NCI-H82 treated with DMSO at 0.1 percent for 48 hours (cell line): ENCODE data around the gene HHAT.
"Not testable (repeated sequence)": the region's sequence is repeated elsewhere in the genome, so short reads cannot be mapped to it uniquely, and the experiment has no call there.

ENCODE experiments used
- DNase-seq: peaks from one replicate; lab custom pipeline; 2025; ENCODE audit not compliant: unreplicated experiment; lab: John Stamatoyannopoulos, UW

HHAT gene

DNA sequence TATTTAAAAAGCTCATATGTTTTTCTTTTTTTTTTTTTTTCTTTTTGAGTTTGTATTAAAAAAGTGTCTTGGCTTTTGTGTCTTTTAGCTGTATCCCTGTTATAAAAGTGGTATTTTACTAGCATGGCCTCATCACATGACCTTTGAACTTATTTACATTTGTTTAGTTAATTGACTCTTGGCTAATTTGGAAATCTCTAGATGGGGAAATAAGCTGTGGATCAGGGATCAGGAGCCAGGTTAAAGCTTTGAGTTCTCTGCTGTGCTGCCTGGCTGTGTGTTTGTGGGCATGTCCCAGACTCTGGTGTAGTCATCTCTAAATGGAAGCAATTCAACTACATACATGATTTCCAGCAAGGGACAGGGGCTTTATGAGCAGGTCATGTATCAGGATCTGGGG, 56.5 kb downstream of the HHAT start:
- no peak for DNase-seq

DNA sequence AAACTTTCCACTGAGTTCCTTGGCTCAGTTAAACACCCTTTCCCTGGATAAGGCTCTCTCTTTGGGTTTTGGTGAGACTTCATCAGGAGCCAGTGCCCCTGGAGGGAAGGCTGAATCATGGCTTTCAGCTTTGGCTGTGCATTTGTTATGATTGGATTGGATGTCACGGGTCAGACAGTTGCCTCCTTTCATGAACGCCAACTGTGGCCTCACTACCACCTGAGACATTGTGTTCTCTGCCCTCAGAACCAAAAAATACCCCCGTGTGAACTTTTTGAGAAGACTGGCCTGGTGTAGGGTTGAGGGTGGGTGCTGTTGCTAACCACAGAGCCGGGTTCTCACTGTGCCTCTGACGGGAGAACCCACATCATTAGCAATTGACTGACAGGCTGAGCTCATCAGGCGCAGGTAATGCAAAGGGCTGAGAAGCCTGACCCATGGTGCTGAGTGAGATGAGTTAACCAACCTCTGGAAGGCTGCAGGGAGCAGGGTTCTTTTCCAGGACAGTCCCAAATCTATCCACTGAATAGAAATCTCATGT, 65.6 kb downstream of the HHAT start:
- no peak for DNase-seq

DNA sequence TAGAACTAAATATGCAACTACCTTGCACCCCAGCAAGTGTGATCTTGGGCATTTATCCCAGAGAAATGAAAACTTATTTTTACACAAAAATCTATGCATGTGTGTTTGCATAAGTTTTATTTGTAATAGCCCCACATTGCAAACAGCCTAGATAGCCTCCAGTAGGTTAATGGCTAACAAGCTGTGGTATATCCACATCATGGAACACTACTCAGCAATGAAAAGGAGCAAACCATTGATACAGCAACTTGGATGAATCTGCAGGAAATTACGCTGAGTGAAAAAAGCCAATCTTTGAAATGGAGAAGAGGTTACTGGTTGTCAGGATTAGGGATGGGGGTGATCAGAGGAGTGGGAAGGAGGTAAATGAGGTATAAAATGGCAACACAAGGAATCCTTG, 67.8 kb downstream of the HHAT start:
- no peak for DNase-seq

DNA sequence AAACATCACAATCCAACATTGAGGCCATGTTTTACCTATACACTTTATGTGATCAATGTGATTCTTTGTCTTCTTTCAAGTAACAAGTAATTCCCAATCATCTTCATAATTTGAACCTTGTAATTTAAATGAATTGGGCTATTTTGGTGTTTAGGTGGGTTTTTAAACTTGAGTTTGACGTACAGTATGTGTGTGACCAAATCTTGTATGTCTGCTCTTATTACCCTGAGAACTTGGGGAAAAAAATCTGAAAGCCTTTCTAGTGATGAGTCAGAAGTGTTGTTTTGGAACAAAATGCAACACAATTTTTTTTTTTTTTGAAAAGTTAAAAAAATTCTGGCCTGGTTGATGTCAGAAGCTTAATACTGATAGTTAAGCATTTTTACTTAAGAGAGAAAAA, 68.5 kb downstream of the HHAT start:
- no peak for DNase-seq

DNA sequence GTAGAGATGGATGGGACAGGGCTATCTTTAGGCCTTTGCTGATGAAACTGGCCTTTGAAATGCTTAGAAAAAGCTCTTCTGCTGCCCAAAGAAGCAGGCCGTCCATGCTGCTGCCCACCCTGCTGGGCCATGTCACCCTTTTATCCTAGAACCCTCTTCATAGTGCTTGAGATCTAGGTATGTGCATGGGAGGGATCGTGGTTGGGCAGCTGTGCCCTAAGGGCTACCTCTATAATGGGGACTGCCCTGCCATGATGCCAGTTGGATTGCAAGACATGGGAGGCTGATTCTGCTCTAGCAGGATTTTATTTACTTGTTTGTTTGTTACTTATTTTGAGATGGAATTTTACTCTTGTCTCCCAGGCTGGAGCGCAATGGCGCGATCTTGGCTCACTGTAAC, 69.0 kb downstream of the HHAT start:
- no peak for DNase-seq

DNA sequence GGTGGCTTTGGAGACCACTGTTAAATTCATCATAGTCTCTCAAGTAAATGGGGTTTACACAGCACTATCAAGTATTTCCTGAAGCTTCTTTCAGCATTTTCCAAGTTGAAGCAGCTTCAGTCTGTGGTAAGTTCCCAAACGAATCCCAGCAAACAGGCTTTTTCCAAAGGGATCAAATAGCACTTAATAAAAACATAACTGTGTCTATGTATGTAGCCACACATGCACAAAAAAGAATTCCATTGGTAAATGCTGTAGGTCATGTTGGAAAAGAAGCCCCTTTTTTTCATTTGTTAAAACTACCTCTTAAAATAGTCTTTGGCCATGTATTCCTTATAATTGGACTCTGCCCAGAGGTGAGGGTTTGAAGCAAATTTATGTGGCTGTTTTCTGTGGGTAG, 69.8 kb downstream of the HHAT start:
- no peak for DNase-seq

DNA sequence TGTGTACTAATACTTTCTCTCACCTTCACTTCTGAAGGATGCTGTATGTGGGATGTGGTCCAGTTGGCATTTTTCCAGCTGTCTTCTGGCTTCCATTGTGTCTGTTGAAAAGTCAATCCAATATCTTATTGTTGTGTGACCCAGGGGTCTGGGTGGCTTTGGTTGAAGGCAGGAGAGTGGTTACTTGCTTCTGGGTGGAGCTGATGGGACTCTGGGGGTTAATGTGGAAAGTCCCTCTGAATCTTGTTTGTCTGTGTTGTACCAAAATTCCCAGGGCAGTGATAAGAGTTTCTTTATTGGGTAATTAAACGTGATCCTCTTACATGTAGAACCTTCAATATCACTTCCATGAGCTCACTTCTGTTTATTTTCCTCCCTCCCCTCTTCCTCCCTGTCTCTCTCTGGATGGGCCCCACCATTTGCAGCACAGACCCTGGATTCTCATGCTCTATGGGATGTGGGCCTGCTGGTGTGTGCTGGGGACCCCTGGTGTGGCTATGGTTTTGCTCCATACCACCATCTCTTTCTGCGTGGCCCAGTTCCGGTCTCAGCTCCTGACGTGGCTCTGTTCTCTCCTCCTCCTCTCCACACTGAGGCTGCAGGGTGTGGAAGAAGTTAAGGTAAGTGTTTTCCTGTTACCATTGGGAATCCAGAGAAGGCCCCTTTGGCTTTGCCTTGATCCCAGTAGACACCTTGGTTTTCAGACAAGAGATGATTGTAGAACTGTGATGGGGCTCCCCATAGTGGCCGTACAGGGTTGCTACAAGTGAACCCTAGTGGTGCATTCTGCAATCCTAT, 71.5 kb downstream of the HHAT start:
- peak; percentile 68 for DNase-seq

DNA sequence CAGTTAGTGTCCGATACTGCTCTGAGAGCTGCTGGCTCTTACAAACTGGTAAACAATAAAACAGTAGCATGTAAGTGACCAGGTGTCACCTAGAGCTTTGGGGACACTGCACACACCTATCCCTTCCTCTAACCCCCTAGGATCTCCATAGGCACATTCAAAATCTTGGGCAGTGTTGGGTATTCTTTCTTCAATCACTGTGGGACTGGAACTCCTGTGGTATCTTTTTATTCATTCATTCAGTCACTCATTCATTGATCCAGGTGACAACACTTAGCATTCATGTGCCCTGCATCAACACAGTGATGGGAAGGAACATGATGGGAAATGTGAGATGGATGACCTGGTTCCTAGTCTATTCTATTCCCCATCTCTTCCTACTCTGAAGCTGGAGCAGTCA, 73.9 kb downstream of the HHAT start:
- DNase-seq: no peak

DNA sequence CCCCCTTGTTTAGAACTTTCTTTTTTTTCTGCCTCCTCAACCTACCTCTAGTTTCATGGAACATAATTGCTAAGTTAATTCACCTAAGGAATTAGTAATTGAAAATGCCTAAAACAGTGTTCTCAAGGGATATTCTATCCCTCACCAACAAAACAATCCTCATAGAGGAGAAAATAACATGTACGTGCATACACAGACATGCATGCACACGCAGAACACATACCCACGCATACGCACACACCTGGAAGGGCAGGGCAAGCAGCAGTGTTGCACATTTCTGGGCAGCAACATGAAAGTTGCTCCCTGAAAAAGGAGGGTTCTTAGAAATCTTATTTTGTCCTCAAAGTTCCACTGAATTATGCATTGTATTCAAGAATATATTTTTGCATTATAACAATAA, 76.6 kb downstream of the HHAT start:
- DNase-seq: no peak

DNA sequence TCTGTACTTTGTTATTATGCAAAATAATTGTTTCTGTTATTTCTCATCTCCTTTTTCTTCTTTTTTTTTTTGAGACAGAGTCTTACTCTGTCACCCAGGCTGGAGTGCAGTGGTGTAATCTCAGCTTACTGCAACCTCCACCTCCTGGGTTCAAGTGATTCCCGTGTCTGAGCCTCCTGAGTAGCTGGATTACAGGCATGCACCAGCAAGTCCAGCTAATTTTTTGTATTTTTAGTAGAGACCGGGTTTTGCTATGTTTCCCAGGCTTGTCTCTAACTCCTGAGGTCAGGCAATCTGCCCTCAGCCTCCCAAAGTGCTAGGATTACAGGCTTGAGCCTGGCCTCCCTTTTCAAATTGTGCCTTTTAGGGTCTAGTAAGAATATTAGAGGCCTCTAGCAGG, 77.6 kb downstream of the HHAT start:
- DNase-seq: not testable (repeated sequence)

DNA sequence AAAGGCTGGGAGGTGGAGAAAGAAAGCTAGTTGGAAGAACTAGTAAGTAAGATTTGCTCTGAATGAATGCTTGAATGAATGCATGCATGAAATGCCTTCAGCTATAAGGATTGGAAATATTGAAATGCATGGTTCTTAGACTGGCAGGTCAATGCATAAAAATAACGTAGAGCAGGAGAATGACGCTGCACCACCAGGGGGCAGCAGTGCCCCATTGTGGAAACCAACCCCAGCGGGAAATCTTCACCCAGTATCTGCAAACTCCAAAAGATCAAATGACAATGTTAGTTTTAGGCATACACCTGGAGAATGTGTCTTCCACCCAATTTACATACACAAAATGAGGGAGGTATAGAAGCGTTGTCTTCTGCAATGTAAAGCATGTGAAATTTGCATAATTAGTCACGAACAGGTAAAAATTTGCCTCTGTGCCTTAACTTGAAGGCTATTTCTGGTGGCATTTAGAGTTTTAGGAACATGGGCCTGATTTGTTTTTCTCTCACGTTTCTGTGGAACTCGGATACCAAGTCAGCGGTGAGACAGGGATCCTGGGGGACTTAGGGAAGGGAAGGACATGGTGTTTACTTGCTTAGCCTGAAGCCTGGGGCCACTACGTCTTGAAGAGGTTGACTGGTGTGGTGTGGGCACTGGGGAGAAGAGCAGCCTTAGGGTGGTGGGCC, 78.6 kb downstream of the HHAT start:
- DNase-seq: peak; percentile 35

DNA sequence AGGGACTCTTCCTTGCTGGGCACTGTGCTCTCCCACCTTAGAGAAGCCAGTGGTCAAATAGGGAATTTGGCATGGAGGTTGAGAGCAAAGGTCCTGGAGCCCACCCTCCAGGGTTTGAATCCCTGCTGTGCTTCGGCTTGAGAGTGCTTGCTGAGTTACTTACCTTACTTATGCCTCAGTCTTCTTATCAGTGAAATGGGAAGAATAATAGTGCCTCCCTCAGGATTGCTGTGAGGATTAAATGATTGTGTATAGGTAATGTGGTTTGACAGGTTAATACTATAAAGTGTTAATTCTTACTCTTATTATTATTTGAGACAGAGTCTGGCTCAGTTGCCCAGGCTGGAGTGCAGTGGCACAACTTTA, 79.2 kb downstream of the HHAT start:
- no peak for DNase-seq

DNA sequence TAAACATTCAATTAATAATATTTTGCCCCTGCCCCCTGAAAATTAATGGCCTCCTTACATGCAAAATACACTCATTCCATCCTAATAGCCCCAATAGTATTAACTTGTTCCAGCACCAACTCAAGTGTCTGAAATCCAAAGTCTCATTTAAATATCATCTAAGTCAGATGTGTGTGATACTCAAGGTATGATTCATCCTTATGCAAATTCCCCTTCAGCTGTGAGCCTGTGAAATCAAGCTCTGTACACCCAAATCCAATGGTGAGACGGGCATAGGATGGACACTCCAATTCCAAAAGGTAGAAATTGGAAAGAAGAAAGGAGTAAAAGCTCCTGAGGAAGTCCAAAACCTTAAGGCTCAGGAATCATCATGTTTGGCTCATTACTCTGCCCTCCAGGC, 83.5 kb downstream of the HHAT start:
- DNase-seq: no peak

DNA sequence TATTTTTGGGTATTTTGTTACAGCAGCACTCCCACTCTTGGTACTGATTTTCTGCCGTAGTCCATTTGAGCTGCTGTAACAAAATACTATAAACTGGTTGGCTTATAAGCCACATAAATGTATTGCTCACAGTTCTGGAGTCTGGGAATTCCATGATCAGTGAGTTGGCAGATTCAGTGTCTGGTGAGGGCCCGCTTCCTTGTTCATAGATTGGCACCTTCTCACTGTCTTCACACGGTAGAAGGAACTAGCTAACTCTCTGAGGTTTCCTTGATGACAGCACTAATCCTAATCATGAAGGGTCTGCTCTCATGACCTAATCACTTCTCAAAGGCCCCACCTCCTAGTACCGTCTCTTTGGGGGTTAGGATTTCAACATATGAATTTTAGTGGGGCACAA, 85.2 kb downstream of the HHAT start:
- DNase-seq: no peak

DNA sequence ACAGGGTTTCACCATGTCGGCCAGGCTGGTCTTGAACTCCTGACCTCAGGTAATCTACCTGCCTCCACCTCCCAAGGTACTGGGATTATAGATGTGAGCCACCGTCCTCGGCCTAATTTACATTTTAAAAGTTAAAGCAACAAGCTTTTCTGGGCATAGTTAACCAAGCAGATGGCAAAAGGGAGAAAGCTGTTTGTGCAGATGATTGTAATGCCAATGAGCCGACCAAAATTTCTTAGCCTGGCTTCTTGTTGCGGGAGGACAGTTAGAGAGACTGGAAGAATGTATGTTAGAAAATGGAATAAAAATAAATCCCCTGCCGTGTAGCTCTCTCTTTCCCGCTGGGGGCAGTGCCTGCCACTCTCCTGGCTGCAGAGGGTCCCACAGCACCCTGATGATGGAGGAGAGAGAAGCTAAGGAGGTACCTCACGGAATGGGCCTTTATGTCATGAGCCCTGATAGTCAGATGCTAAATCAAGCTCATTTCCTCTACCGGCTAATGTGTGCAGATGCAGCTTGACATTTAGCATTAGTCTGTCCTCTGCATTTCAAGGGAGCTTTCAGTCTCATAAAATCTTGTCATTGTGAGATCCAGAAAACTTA, 87.2 kb downstream of the HHAT start:
- DNase-seq: no peak

DNA sequence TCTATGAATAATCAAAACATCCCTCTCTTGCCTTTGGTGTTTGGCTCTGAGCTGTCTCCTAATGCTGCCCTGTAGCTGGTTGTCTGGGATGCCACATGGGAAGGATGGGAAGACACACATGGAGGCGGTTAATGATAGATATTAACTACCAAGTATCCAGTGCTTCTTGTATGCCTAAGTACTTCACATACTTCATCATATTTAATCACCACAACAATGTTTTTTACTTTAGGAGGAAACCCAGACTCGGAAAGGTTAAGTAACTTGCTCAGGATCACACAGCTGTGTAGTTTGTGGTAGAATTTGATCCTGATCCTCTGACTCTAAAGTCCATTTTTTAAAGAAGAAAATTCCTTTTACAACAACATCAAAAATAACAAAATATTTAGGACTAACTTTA, 88.0 kb downstream of the HHAT start:
- DNase-seq: no peak

DNA sequence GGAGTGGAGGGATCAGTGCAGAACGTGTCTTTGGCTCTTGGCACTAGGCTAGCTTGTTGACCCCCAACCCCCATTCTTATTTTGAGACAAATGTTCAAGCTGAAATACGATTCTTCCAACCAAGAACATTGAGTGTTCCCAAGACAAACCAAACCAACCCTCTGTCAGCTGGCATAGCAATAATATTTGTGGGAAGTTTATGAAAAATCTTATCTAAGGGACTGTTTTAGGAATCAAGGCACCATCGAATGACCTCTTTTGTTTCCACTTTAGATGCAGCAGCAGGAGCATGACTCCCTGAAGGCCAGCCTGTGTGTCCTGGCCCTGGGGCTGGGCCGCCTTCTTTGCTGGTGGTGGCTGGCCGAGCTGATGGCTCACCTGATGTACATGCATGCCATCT, 89.2 kb downstream of the HHAT start:
- no peak for DNase-seq

DNA sequence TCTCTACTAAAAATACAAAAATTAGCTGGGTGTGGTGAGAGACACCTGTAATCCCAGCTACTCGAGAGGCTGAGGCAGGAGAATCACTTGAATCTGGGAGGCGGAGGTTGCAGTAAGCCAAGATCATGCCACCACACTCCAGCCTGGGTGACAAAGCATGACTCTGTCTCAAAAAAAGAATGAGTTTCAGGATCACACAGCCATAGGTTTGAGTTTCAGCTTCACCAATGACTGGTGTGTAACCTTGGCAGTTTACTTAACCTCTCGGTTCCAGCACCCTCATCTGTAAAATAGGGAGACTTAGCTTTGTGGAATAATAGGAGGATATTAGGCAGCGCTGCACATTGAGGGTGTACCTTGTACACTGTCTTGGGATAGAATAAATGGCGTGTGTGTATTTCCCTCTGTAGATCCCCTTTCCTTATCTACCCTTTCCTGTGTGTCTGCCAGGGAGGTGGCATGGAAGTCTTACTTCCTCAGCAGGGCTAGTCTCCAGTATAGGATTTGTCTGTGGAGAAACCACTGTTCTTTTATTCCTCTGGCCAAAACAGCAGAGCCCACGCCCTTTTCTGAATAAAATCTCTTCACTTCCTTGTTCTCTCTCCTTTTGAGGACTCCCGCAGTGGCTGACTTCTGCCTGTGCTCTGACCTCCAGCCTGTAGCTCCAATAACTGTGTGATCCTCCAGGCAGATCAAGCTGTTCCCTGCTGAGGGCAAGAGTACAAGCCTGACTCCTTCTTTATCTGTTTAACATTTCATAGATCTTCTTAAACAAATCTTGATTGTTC, 90.4 kb downstream of the HHAT start:
- DNase-seq: no peak

DNA sequence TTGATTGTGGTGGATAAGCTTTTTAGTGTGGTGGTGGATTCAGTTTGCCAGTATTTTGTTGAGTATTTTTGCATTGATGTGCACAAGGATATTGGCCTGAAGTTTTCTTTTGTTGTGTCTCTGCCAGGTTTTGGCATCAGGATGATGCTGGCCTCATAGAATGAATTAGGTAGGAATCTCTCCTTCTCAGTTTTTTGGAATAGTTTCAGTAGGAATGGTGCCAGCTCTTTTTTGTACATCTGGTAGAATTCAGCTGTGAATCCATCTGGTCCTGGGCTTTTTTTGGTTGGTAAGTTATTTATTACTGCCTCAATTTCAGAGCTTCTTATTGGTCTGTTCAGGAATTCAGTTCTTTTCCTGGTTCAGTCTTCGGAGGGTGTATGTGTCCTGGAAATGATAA, 98.0 kb downstream of the HHAT start:
- DNase-seq: not testable (repeated sequence)

DNA sequence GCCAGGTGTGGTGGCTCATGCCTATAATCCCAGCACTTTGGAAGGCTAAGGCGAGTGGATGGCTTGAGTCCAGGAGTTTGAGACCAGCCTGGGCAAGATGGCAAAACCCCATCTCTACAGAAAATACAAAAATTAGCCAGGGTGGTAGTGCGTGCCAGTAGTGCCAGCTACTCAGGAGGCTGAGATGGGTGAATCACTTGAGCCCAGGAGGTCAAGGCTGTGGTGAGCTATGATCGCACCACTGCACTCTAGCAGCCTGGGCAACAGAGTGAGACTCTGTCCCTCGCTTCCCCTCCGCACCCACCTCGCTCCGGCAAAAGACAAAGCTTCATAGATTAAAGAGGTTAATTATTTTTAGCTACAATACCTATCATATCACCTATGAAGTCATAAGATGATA, 100.0 kb downstream of the HHAT start:
- DNase-seq: no peak

DNA sequence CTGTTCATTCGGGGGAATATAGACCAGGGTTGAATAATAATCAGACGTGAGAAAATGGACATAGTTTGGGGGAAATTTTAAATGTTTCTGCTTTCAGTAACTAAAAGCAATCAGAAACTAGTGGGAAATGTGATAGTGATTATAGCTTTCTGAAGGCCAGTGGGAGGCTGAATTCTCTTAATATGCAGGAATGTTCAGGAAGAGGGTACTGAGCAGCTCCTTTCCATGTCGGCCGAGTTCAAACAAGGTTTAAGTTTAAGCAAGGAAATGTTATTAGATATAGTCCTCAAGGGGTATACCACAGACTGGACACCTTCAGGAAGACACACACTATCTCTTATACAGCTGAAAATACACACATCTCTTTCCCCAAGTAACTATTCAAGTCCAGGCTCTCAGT, 105.5 kb downstream of the HHAT start:
- no peak for DNase-seq
